Measurements from ENCODE around the gene SMARCA2. TPM values are rescaled to one million over a fixed set of nuclear protein-coding genes. Genes with fewer than 3 reads are reported as not detected.

SMARCA2 gene
- total and polyA plus RNA-seq, 10 of the 15 experiments (the other 5 are each of a cell fraction or from before 2014, with no cell fraction given), result 100 to 392 (median 204) TPM

DNA sequence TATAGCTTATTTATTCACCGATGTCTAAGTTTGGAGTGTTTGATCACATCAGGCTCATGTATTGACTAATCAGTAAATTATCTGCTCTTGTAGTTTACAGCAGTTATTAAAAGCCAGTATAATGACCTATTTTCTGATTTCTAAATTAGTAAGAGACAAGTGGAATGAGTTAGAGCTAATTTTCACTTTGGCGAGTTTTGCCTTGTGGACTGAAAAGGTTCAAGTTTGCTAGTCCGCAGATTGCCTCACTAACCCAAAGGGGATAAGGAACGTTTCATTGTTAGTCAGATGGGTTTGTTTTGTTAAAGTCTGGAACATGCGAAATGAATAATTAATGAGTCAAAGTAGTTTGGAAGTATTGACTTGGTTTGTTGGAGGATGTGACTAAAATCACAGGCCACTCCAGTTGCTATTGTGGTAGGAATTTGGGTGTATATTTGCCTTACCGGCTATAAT lies 40.1 kb downstream of the SMARCA2 start (continued):
- TF ChIP-seq IKZF1 (conservative IDR thresholded peaks at IDR 0.05) (peak; percentile 79), LARP7 (IDR thresholded peaks at IDR 0.05) (no peak), SRF (IDR thresholded peaks at IDR 0.05; ENCODE audit: low read depth in 2 of 2, low read length in 2 of 2) (peak in 1 of 2 experiments; percentile 34; a peak in 1 of 4 replicates), SPI1 (IDR thresholded peaks at IDR 0.05; ENCODE audit: borderline replicate concordance, insufficient read depth, low read depth, low read length) (no peak), CEBPB (IDR thresholded peaks at IDR 0.05; ENCODE audit: borderline replicate concordance in 1 of 2, low read depth in 2 of 2, low read length in 2 of 2) (peak in 1 of 2 experiments; percentile 75; a peak in 1 of 4 replicates), SUZ12 (IDR thresholded peaks at IDR 0.05; ENCODE audit: unreplicated experiment) (no peak), ATF7 (IDR thresholded peaks at IDR 0.05; ENCODE audit: low read depth) (peak; percentile 72; the same call in 1 of the 2 replicates), MEF2B (IDR thresholded peaks at IDR 0.05; ENCODE audit: partially characterized antibody, poor library complexity, severe bottlenecking) (peak; percentile 55), RUNX3 (IDR thresholded peaks at IDR 0.05; ENCODE audit: low read length) (peak; percentile 96), ETV6 (conservative IDR thresholded peaks at IDR 0.05 in 1 of 2, IDR thresholded peaks at IDR 0.05 in 1 of 2; ENCODE audit: borderline replicate concordance in 1 of 2, low read depth in 1 of 2) (peak in 1 of 2 experiments; percentile 73; a peak in 1 of 4 replicates), FOXM1 (IDR thresholded peaks at IDR 0.05; ENCODE audit: low read depth, low read length) (peak; percentile 97), MTA2 (IDR thresholded peaks at IDR 0.05; ENCODE audit: low read depth) (peak; percentile 99), MYB (IDR thresholded peaks at IDR 0.05; ENCODE audit: borderline replicate concordance, low read depth, low read length) (no peak), MTA3 (IDR thresholded peaks at IDR 0.05; ENCODE audit: borderline replicate concordance, low read length) (peak; percentile 92; the same call in 1 of the 2 replicates)
- TF ChIP-seq, protein P1, sequence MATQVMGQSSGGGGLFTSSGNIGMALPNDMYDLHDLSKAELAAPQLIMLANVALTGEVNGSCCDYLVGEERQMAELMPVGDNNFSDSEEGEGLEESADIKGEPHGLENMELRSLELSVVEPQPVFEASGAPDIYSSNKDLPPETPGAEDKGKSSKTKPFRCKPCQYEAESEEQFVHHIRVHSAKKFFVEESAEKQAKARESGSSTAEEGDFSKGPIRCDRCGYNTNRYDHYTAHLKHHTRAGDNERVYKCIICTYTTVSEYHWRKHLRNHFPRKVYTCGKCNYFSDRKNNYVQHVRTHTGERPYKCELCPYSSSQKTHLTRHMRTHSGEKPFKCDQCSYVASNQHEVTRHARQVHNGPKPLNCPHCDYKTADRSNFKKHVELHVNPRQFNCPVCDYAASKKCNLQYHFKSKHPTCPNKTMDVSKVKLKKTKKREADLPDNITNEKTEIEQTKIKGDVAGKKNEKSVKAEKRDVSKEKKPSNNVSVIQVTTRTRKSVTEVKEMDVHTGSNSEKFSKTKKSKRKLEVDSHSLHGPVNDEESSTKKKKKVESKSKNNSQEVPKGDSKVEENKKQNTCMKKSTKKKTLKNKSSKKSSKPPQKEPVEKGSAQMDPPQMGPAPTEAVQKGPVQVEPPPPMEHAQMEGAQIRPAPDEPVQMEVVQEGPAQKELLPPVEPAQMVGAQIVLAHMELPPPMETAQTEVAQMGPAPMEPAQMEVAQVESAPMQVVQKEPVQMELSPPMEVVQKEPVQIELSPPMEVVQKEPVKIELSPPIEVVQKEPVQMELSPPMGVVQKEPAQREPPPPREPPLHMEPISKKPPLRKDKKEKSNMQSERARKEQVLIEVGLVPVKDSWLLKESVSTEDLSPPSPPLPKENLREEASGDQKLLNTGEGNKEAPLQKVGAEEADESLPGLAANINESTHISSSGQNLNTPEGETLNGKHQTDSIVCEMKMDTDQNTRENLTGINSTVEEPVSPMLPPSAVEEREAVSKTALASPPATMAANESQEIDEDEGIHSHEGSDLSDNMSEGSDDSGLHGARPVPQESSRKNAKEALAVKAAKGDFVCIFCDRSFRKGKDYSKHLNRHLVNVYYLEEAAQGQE (IDR thresholded peaks at IDR 0.05; ENCODE audit: low read depth, low read length), result no peak
- TF ChIP-seq, protein P2, sequence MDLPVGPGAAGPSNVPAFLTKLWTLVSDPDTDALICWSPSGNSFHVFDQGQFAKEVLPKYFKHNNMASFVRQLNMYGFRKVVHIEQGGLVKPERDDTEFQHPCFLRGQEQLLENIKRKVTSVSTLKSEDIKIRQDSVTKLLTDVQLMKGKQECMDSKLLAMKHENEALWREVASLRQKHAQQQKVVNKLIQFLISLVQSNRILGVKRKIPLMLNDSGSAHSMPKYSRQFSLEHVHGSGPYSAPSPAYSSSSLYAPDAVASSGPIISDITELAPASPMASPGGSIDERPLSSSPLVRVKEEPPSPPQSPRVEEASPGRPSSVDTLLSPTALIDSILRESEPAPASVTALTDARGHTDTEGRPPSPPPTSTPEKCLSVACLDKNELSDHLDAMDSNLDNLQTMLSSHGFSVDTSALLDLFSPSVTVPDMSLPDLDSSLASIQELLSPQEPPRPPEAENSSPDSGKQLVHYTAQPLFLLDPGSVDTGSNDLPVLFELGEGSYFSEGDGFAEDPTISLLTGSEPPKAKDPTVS (IDR thresholded peaks at IDR 0.05; ENCODE audit: low read depth, low read length), result no peak
- TF ChIP-seq, protein P3, sequence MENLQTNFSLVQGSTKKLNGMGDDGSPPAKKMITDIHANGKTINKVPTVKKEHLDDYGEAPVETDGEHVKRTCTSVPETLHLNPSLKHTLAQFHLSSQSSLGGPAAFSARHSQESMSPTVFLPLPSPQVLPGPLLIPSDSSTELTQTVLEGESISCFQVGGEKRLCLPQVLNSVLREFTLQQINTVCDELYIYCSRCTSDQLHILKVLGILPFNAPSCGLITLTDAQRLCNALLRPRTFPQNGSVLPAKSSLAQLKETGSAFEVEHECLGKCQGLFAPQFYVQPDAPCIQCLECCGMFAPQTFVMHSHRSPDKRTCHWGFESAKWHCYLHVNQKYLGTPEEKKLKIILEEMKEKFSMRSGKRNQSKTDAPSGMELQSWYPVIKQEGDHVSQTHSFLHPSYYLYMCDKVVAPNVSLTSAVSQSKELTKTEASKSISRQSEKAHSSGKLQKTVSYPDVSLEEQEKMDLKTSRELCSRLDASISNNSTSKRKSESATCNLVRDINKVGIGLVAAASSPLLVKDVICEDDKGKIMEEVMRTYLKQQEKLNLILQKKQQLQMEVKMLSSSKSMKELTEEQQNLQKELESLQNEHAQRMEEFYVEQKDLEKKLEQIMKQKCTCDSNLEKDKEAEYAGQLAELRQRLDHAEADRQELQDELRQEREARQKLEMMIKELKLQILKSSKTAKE (IDR thresholded peaks at IDR 0.05; ENCODE audit: low read depth, poor library complexity, severe bottlenecking), result peak; percentile 93
- TF ChIP-seq, protein P4, sequence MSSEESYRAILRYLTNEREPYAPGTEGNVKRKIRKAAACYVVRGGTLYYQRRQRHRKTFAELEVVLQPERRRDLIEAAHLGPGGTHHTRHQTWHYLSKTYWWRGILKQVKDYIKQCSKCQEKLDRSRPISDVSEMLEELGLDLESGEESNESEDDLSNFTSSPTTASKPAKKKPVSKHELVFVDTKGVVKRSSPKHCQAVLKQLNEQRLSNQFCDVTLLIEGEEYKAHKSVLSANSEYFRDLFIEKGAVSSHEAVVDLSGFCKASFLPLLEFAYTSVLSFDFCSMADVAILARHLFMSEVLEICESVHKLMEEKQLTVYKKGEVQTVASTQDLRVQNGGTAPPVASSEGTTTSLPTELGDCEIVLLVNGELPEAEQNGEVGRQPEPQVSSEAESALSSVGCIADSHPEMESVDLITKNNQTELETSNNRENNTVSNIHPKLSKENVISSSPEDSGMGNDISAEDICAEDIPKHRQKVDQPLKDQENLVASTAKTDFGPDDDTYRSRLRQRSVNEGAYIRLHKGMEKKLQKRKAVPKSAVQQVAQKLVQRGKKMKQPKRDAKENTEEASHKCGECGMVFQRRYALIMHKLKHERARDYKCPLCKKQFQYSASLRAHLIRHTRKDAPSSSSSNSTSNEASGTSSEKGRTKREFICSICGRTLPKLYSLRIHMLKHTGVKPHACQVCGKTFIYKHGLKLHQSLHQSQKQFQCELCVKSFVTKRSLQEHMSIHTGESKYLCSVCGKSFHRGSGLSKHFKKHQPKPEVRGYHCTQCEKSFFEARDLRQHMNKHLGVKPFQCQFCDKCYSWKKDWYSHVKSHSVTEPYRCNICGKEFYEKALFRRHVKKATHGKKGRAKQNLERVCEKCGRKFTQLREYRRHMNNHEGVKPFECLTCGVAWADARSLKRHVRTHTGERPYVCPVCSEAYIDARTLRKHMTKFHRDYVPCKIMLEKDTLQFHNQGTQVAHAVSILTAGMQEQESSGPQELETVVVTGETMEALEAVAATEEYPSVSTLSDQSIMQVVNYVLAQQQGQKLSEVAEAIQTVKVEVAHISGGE (CRISPR knock-in tag; IDR thresholded peaks at IDR 0.05), result no peak

All from GM12878 (cell line).